Measurements from ENCODE around the gene C2orf80.
"Not testable (repeated sequence)": the region's sequence is repeated elsewhere in the genome, so short reads cannot be mapped to it uniquely, and the experiment has no call there.

Gene C2orf80

GRCh38 chr2:208189810-208190503 lies at the start of gene C2orf80:
C2orf80 (minus strand) TSS chr2:208190030; CDS start chr2:208186986, 3,044 bp downstream.
- DNase-seq (ENCODE audit: low read depth): no peak

GRCh38 chr2:208235860-208236259 lies 46.0 kb upstream of the C2orf80 start:
- no peak for DNase-seq (ENCODE audit: low read depth)

GRCh38 chr2:208234786-208235185 lies 45.0 kb upstream of the C2orf80 start:
- DNase-seq (ENCODE audit: low read depth): no peak

GRCh38 chr2:208228476-208228875 lies 38.6 kb upstream of the C2orf80 start:
- DNase-seq (ENCODE audit: low read depth): no peak

- no peak for DNase-seq (ENCODE audit: low read depth)
Measured at GRCh38 chr2:208227581-208228232, 37.9 kb upstream of the C2orf80 start.

DNA sequence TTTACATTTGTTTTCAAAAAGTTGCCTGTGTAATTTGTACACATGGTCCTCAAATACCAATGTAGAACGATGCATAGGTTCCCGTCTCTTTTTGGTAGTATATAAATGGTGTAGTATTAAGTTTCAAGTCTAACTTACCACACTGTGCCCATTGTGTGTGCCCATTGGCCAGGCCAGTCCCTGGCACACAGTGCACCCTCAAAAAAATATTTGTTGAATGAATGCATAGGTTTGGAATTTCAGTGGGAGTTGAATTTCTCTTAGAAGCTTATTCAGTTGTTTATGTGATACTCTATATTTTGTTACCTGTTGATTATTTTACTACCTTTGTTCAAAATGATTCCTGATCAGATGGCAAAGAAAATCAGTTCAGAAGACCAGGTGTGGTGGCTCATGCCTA lies 35.0 kb upstream of the C2orf80 start:
- no peak for DNase-seq (ENCODE audit: low read depth)

- DNase-seq (ENCODE audit: low read depth): no peak
Measured at GRCh38 chr2:208222351-208222750, 32.5 kb upstream of the C2orf80 start.

GRCh38 chr2:208221873-208222272 lies 32.0 kb upstream of the C2orf80 start:
- not testable (repeated sequence) for DNase-seq (ENCODE audit: low read depth)

GRCh38 chr2:208210688-208211451 lies 21.0 kb upstream of the C2orf80 start:
- DNase-seq (ENCODE audit: low read depth): no peak

DNA sequence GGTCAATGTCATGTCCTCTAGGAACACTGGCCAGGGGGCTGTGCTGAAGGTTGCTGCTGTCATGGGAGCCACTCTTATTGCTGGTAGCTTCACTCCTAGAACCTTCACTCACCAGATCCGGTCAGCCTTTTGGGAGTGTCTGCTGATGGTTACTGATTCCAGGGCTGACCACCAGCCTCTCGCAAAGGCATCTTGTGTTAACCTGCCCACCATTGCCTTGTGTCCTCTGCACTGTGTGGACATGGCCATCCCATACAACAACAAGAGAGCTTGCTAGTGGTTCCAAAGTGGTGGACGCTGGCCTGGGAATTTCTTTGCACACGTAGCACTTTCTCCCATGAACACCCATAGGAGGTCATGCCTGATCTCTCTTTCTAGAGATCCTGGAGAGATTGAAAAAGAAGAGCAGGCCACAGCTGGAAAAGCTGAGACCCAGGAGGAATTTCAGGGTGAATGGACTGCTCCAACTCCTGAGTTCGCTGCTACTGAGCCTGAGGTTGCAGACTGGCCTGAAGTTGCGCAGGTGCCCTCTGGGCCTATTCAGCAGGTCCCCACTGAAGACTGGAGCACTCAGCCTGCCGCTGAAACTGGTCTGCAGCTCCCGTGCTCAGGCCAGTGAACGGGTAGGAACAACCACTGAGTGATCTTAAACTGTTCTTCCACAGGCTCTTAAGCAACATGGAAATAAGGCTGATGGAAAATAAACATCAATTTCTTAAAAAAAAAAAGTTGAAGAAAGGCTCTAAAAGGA lies 18.7 kb upstream of the C2orf80 start:
- DNase-seq (ENCODE audit: low read depth): no peak

- DNase-seq (ENCODE audit: low read depth): no peak
Measured at GRCh38 chr2:208207769-208208168, 17.9 kb upstream of the C2orf80 start.

- no peak for DNase-seq (ENCODE audit: low read depth)
Measured at GRCh38 chr2:208204166-208204565, 14.3 kb upstream of the C2orf80 start.

- no peak for DNase-seq (ENCODE audit: low read depth)
Measured at GRCh38 chr2:208195531-208195930, 5.7 kb upstream of the C2orf80 start.

DNA sequence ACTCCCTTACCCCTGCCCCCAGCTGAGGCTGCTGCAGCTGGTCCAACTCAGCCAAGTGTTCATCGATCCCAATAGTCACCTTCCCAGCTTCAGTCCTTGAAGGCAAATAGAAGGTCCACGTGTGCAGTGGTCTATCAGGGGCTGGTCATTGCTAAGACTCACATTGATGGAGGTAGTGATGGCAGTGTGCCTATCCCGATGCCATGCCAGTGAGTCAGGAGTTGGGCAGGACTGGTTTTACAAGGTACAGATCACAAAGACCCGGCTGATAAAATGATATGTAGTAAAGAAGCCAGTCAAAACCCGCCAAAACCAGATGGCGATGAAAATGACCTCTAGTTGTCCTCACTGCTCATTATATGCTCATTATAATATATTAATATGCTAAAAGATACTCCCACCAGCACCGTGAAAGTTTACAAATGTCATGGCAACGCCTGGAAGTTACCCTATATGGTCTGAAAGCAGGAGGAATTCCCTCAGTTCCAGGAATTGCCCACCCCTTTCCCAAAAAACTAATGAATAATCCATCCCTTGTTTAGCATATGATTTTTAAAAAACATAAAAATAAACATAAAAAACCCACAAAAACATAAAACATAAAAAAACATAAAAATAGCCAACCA lies 2.9 kb upstream of the C2orf80 start:
- DNase-seq (ENCODE audit: low read depth): no peak

DNA sequence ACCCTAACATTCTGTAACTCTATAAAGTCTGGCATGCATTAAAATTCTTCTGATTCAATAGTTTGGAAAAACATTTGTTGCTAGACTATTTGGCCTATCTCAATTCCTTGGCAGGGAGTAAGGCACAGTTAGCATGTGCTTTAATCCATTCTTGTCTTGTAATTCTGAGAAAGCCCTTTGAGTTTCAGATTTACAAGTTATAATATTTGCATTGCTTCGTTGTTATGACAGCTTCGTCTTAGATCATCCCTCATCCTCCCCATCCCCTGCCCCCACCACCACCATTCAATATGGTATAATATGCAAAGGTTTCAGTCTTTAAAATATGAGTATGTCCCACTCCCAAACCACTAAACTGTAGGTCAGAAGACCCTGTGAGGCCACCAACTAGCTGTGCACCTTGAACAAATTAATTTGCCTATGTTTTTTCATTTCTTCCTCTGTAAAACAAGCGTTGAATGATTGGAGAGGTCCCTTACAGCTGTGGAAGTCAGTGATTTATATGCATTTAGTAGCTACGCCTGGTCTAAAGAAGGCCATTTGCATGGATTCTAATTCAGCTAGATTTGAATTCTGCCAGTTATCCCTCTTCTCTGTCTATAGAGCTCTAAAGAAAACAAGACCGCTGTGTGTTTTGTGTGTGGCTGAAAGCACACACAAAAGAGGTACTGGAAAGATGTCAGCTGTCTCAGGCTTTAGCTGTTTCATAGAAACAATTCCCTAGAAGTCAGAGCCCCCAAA lies 591 bp downstream of the C2orf80 start:
- no peak for DNase-seq (ENCODE audit: low read depth)

DNA sequence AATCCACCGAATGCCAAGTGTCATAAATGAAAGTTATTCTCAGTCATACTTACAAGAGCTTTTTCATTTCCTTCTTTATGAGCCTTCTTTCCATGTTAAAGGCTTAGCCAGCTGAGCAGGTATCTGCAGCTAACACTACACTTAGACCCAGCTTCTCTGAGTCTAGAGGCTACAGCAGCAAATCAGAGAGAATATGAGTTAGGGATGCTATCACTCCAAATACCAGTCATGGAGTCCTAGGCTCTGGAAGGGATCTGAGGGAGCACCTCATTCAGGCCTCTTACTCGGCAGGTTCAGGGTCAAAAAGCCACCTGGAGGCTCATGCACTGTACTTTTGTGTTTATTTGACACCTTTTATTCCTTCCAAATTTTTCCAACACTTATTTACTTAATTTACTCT lies 2.9 kb downstream of the C2orf80 start:
- no peak for DNase-seq (ENCODE audit: low read depth)

DNA sequence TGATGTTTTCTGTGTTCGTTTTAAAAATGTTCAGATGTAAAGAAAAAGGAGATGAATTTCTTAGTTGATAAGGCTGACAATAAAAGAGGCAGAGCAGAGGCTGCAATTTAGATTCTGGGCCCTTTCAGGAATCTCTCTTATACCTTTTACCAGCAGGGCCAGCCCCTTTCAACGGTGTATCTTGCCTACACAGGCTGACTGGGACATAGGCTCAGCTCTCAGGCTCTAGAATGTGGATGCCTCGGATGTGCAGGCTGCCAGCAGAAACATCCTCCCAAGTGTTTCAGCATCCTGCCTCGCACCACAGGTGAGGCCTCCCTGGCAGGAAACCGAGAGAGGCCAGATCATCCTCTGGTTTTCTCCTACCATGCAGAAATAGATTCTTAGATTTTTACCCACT lies 3.4 kb downstream of the C2orf80 start:
- DNase-seq (ENCODE audit: low read depth): no peak

DNA sequence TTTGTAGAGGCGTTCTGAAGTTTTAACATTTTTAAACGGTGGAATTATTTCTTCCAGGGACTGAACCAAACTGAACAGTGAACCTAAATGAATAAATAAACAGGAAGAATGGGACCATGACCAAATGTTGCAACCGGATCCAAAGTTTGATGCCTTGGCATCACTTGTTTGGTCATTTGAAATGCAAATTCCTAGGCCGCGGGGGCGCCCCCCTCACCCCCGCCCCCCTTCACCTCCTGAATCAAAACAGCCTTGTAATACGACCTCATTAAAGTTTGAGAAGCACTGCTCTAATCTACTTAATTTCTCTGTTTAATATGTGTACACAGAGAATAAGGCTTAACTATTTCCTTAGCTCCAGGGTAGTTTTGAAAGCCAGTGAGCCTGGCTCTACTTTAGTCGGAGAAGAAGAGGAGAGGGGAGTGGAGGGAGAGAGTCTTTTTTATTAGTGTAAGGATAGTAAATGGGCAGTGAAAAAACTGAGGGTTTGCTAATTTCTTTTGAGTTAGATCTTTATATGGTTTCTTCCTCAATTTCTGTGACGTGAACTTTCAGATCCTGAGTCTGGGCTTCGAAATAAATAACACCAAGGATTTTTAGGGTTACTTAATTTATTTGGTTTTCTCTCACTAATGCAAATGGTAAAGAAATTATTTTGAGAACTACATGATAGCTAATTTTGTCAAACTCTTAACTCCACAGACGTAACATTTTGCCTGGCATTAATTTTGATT lies 5.7 kb downstream of the C2orf80 start:
- no peak for DNase-seq (ENCODE audit: low read depth)

DNA sequence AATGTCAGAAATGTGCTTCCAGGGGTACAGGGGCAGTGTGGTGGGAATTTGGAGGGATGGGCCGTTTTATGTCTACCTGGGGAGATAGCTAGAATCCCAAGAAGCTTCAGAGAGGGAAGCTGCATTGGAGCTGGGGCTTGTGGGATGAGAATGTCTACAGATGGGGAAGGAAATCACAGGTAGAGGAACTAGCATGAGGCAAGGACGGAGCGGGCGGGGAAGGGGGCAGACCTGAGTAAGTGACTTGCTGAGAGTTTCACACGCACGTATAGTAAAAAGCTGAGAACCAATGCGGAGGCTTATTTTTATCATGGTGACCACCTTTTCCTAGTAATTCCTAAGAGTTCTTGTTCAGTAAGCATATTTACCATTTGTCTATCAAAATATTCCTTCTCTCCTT lies 6.3 kb downstream of the C2orf80 start:
- no peak for DNase-seq (ENCODE audit: low read depth)

- no peak for DNase-seq (ENCODE audit: low read depth)
Measured at GRCh38 chr2:208182835-208183234, 7.0 kb downstream of the C2orf80 start.
